Epithelial cell of prostate (primary cell): ENCODE measurements around the gene MBOAT1.
"Not testable (repeated sequence)": the region's sequence is repeated elsewhere in the genome, so short reads cannot be mapped to it uniquely, and the experiment has no call there.

Experiments used
- DNase-seq: peaks from one replicate; pipeline ENCODE4 v3.0.0-alpha.2; 2011; ENCODE audit warnings: low read depth, low spot score
- H3K27ac ChIP-seq: fragments of 450-650 bp; 2 replicates; pipeline ENCODE4 v1.5.1; 2017; ENCODE audit warnings: mild to moderate bottlenecking

Gene MBOAT1

DNA sequence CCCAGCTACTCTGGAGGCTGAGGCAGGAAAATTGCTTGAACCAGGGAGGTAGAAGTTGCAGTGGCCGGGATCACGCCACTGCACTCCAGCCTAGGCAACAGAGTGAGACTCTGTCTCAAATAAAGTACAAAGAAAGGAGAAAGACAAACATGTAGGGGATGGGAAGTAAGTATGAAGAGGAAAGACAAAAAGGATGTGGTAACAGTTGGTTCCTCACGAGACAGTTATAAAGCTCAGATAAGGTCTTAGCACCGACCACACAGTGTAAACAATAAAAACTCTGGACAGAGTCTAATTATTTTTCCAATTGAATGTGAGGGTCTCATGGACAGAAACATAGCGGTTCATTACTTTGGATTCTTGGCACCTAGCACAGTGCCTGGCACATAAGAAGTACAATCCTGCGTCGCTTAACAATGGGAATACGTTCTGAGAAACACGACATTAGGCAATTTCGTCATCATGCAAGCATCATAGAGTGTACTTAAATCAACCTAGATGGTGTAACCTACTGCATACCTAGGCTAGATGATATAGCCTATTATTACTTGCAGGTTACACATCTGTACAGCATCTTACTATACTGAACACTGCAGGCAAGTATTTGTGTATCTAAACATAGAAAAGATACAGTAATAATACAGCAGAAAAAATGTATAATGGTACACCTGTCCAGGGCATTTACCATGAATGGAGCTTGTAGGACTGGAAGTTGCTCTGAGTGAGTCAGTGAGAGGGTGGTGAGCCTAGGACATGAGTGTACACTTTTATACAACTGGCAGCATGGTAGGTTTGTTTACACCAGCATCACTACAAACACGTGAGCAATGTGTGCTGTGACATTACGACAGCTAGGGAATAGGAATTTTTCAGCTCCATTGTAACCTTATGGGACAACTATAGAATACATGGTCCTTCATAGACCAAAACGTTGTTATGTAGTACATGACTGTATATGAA lies 38.2 kb downstream of the MBOAT1 start:
- DNase-seq, result peak; percentile 18
- H3K27ac ChIP-seq, result no peak overlapping the region

- DNase-seq, result no peak
These were observed 39.3 kb downstream of the MBOAT1 start for GRCh38 chr6:20172842-20173456.

DNA sequence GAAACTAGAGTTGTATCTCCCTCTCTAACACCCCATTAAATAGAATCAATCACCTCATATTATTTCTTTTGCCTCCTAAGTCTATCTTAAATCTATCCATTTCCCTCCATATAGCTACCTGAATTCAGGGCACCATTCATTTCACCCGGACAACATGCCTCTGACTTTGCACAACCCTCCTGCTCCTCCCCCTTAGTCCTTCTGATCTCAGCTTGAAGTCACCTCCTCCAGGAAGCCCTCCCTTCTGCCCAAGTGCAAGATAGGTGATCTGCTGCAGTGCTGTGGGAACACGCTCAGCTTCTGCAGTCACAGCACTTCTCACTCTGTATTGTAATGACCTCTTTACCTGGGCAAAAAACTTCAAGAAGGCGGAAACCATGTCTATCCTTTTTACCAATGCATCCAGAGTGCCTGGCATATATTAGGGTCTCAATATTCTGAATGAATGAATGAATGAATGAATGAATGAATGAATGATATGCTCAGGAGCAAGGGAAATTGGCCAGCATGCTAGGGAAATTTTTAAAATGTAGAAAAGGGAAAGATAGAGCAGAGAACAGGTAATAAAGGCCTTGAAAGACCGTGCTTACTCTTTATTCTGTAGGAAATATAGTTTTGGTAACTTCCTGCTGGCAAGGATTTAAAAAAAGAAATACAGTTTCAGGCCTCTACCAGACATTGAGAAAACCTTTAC lies 41.7 kb downstream of the MBOAT1 start:
- no peak for DNase-seq
- no peak overlapping the region for H3K27ac ChIP-seq

More at GRCh38 chr6:20172842-20173456, 39.3 kb downstream of the MBOAT1 start:
- H3K27ac ChIP-seq, result no peak overlapping the region

- no peak overlapping the region for H3K27ac ChIP-seq
- no peak for DNase-seq
These were observed 42.5 kb downstream of the MBOAT1 start for GRCh38 chr6:20169786-20170185.

GRCh38 chr6:20169119-20169557 lies 43.1 kb downstream of the MBOAT1 start:
- no peak for DNase-seq
- H3K27ac ChIP-seq, result no peak overlapping the region

DNA sequence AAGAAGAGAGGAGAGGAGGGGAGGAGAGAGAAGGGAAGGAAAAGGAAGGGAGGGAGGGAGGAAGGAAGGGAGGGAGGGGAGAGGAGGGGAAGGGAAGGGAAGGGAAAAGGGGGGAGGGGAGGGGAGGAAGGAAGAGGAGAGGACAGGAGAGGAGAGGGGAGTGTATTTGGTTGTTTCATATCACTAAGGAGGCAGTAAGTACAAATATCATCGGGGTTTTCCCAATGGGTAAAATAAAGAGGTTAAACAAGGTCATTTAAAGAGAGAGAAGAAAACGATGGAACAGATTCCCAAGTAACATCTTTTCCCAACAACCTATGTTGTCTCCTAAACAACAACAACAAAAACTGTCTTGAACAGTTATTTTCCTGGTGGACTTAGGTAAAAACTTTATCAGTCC lies 43.6 kb downstream of the MBOAT1 start:
- DNase-seq, result no peak
- H3K27ac ChIP-seq, result no peak overlapping the region

- DNase-seq, result no peak
These were observed 44.7 kb downstream of the MBOAT1 start for GRCh38 chr6:20167601-20168000.

GRCh38 chr6:20166210-20166609 lies 46.1 kb downstream of the MBOAT1 start:
- no peak overlapping the region for H3K27ac ChIP-seq
- DNase-seq, result no peak

More at GRCh38 chr6:20167601-20168000, 44.7 kb downstream of the MBOAT1 start:
- no peak overlapping the region for H3K27ac ChIP-seq

DNA sequence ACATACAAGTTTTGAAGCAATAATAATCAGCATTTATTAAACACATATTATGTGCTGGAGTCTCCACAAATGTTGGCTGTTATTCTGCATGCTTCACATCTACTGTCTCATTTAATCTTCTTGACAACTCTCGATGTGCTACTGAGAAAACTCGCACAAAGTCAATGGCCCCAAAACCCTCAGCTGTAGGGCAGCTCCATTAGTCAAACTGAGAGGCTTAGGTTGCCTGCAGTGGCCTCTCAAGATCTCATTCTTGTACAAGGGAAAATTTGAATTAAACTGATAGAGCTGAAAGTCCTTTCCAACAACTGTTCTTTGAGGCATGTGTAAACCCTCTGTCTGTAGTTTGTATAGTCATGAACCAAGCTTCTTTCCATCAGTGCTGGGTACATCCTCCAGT lies 49.8 kb downstream of the MBOAT1 start:
- DNase-seq, result no peak
- no peak overlapping the region for H3K27ac ChIP-seq

- no peak for DNase-seq
- no peak overlapping the region for H3K27ac ChIP-seq
These were observed 51.6 kb downstream of the MBOAT1 start for GRCh38 chr6:20160541-20161283.

DNA sequence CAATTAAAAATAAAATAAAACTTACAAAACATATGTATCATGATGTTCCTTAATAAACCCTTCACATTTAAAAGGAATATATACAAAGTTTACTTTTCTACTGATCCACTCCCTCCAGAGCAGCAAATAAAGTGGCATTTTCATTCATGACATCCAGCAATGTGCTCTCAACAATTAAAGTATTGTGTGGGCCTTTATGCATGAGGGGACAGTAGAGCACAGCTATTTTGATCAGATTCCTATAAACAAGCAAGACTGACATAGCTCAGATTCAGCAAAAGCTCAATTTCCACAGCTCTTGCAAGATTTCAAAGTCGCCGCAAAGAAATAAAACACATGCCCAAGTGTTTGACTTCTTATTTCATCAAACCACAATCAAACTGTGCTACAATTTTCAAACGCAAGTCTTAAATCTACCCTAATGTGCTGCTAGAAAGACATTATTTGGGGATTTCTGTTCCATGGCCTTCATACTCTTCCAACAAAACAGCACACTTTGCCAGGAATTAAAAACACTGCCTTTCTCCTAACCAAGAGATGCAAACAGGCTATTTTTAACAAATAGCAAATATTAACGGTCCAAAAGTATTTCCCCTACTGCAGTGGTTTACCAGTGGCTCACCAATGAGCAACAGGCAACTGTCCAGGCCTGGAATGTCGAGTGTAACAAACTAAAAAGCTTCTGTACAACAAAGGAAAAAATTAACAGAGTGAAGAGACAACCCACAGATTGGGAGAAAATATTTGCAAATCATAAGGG lies 52.3 kb downstream of the MBOAT1 start:
- no peak overlapping the region for H3K27ac ChIP-seq
- DNase-seq, result no peak

DNA sequence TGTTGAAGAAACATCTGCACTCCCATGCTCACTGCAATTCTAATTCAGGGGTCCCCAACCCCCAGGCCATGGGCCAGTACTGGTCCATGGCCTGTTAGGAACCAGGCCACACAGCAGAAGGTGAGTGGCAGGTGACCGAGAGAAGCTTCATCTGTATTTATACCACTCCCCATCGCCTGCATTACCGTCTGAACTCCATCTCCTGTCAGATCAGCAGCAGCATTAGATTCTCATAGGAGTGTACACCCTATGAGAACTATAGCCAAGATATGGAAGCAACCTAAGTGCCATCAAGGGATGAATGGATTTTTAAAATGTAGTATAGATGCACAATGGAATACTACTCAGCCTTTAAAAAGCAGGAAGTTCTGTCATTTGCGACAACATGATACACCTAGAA lies 53.2 kb downstream of the MBOAT1 start:
- DNase-seq, result no peak
- H3K27ac ChIP-seq, result no peak overlapping the region

- no peak overlapping the region for H3K27ac ChIP-seq
These were observed 53.6 kb downstream of the MBOAT1 start for GRCh38 chr6:20158676-20159075.

GRCh38 chr6:20156824-20157223 lies 55.4 kb downstream of the MBOAT1 start:
- H3K27ac ChIP-seq, result no peak overlapping the region
- no peak for DNase-seq

More at GRCh38 chr6:20158676-20159075, 53.6 kb downstream of the MBOAT1 start:
- no peak for DNase-seq

DNA sequence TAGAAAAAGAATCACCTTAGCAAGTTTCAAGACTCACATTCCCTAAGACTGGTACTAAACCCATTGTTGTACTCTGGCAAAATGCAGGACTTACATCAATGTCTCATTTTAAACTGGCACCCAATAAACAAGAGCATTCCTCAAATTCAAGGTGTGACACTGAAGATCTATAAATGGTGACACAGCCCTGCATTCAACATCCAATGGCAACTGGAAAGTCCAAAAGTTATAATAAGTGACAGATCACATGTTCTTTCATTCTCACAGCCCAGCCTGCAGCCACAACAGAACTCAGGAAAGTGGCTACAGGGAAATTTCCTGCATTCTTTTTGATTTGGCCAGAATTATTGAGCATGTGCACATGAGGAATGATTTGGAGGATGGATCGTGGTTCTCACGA lies 57.5 kb downstream of the MBOAT1 start:
- DNase-seq, result no peak

DNA sequence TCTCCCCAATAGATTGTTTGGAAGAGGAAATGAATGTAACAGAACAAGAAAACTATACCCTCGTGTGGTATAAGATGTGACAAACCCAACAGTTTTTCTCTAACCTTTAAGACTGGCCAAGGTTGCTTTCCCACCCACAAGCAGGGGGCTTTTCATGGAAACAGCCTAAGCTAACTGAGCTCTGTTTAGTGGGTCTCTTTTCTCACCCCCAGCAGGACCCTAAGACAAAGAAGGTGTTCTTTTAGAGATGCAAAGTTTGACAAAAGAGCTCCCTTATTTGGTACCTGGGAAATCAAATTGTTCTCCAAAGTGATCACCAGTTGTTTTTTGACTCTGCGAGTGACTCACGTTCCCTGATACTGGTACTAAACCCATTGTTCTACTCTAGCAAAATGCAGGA lies 59.1 kb downstream of the MBOAT1 start:
- no peak overlapping the region for H3K27ac ChIP-seq
- DNase-seq, result no peak

More for the DNA sequence above, 57.5 kb downstream of the MBOAT1 start:
- no peak overlapping the region for H3K27ac ChIP-seq

- DNase-seq, result no peak
- no peak overlapping the region for H3K27ac ChIP-seq
These were observed 63.8 kb downstream of the MBOAT1 start for GRCh38 chr6:20148433-20148832.

DNA sequence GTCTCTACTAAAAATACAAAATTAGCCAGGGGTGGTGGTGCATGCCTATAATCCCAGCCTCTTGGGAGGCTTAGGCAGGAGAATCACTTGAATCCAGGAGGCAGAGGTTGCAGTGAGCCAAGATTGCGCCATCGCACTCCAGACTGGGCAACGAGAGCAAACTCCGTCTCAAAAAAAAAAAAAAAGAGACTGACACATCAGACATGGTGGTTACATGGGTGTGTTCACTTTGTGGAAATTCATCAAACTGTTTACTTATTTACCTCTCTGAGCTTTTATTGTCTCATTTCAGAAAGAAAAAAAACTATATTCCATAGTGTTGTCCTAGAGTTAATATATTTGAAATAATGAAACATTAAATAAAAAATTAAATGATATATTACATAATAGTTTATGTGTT lies 64.8 kb downstream of the MBOAT1 start:
- no peak overlapping the region for H3K27ac ChIP-seq
- DNase-seq, result no peak

DNA sequence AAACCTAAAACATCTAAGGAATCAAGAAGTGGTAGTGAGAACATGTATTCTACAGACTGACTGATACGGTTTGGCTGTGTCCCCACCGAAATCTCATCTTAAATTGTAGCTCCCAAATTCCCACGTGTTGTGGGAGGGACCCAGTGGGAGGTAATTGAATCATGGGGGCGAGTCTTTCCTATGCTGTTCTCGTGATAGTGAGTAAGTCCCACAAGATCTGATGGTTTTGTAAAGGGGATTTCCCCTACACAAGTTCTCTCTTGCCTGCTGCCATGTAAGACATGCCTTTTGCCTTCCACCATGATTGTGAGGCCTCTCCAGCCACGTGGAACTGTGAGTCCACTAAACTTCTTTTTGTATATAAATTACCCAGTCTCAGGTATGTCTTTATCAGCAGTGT lies 65.4 kb downstream of the MBOAT1 start:
- not testable (repeated sequence) for H3K27ac ChIP-seq, DNase-seq
